Measurements from ENCODE around the gene ELFN1.

GRCh38 chr7:1742555-1743303, 72.7 kb downstream of the ELFN1 start:
- TF ChIP-seq CTCF (IDR thresholded peaks at IDR 0.05) (no peak), POLR2AphosphoS5 (IDR thresholded peaks at IDR 0.05) (no peak), POLR2A (IDR thresholded peaks at IDR 0.05) (no peak)
